Neural progenitor cell (in vitro differentiated cells): ENCODE results near the gene SEPHS1. TPM values are rescaled to one million over a fixed set of nuclear protein-coding genes. Genes with fewer than 3 reads are reported as not detected.

ENCODE experiments used
- DNase-seq: peaks from one replicate; pipeline ENCODE4 v3.0.0-alpha.2; 2016; ENCODE audit warnings: low spot score
- H2AFZ ChIP-seq: fragments of 200-600 bp; sonication (generic); replicated peaks from 2 replicates; pipeline ENCODE4 v1.6.1; 2016; ENCODE audit warnings: antibody characterized with exemption
- H3F3A ChIP-seq: fragments of 200-600 bp; sonication (generic); 2 replicates; pipeline ENCODE4 v1.6.1; 2016; ENCODE audit warnings: antibody characterized with exemption, low read depth
- H3K27ac ChIP-seq: fragments of 200-600 bp; sonication (generic); 2 replicates; pipeline ENCODE4 v1.5.1; 2016; ENCODE audit warnings: mild to moderate bottlenecking
- H3K27me3 ChIP-seq: fragments of 200-600 bp; sonication (generic); 2 replicates; pipeline ENCODE4 v1.6.1; 2016; ENCODE audit warnings: mild to moderate bottlenecking, moderate library complexity
- H3K36me3 ChIP-seq: fragments of 200-600 bp; sonication (generic); 2 replicates; pipeline ENCODE4 v1.5.1; 2016
- H3K4me1 ChIP-seq: fragments of 200-600 bp; sonication (generic); 2 replicates; pipeline ENCODE4 v1.6.1; 2016; ENCODE audit warnings: mixed run types
- H3K4me2 ChIP-seq: fragments of 200-600 bp; sonication (generic); 2 replicates; pipeline ENCODE4 v1.6.1; 2016
- H3K4me3 ChIP-seq: fragments of 200-600 bp; sonication (generic); 2 replicates; pipeline ENCODE4 v1.5.1; 2016
- H3K79me2 ChIP-seq: fragments of 200-600 bp; sonication (generic); 2 replicates; pipeline ENCODE4 v1.6.1; 2016; ENCODE audit warnings: low read depth
- H3K9ac ChIP-seq: fragments of 200-600 bp; sonication (generic); 2 replicates; pipeline ENCODE4 v1.6.1; 2016
- H3K9me3 ChIP-seq: fragments of 200-600 bp; sonication (generic); 2 replicates; pipeline ENCODE4 v1.5.1; 2016; ENCODE audit warnings: low read depth
- H4K20me1 ChIP-seq: fragments of 200-600 bp; sonication (generic); 2 replicates; pipeline ENCODE4 v1.6.1; 2016; ENCODE audit warnings: low read depth
- H3K27ac Mint-ChIP-seq: 3 replicates; pipeline ENCODE4 v1.8.0; 2021; ENCODE audit warnings: mixed read lengths
- H3K27me3 Mint-ChIP-seq: 2 replicates; pipeline ENCODE4 v1.8.0; 2022; ENCODE audit warnings: low read depth, mild to moderate bottlenecking, inconsistent platforms, moderate library complexity, mixed read lengths; ENCODE audit not compliant: insufficient read depth
- H3K36me3 Mint-ChIP-seq: 3 replicates; pipeline ENCODE4 v1.8.0; 2021; ENCODE audit warnings: mixed read lengths
- H3K4me1 Mint-ChIP-seq: 3 replicates; pipeline ENCODE4 v1.8.0; 2021; ENCODE audit warnings: mixed read lengths
- H3K4me3 Mint-ChIP-seq: 3 replicates; pipeline ENCODE4 v1.8.0; 2021; ENCODE audit warnings: mild to moderate bottlenecking, moderate library complexity, mixed read lengths
- H3K9me3 Mint-ChIP-seq: 3 replicates; pipeline ENCODE4 v1.8.0; 2020; ENCODE audit warnings: mixed read lengths
- CTCF ChIP-seq: fragments of 200-600 bp; sonication (generic); IDR thresholded peaks from 2 replicates; pipeline ENCODE4 v1.5.1; 2017; ENCODE audit warnings: antibody characterized with exemption, mild to moderate bottlenecking
- EZH2 ChIP-seq: fragments of 200-600 bp; sonication (generic); IDR thresholded peaks from 2 replicates; pipeline ENCODE4 v1.6.1; 2017; ENCODE audit warnings: antibody characterized with exemption, mild to moderate bottlenecking, moderate library complexity
- EZH2phosphoT487 ChIP-seq: fragments of 200-600 bp; sonication (generic); IDR thresholded peaks from 2 replicates; pipeline ENCODE4 v1.6.1; 2017; ENCODE audit warnings: antibody characterized with exemption
- total RNA-seq: library from RNA; depleted of rRNA; stranded (reverse); fragments of >200 nt; gene quantifications from 2 replicates; pipeline ENCODE4 v1.2.3, GENCODE V29; 2015; ENCODE audit warnings: low replicate concordance

The SEPHS1 gene
- total RNA-seq, 1 donor from 2014 or later: 94.9 TPM

GRCh38 chr10:13322615-13323148 lies 25.4 kb downstream of the SEPHS1 start:
- Histone ChIP-seq H3K9me3 (no peaks in the 10 kb centered on the region), H3K27ac (no peak overlapping the region), H3K9ac (no peak overlapping the region), H3K4me2 (no peak overlapping the region), H3K27me3 (no peaks in the 10 kb centered on the region), H2AFZ (no peak overlapping the region), H3K79me2 (no peaks in the 10 kb centered on the region), H3F3A (no peaks in the 10 kb centered on the region), H4K20me1 (no peaks in the 10 kb centered on the region), H3K4me1 (no peaks in the 10 kb centered on the region), H3K4me3 (no peak overlapping the region), H3K36me3 (peaks cover 9% of the 10 kb centered on the region)
- TF ChIP-seq EZH2phosphoT487 (no peak), CTCF (no peak), EZH2 (no peak)
- Mint-ChIP-seq H3K4me3 (no peak overlapping the region), H3K9me3 (no peaks in the 10 kb centered on the region), H3K4me1 (no peaks in the 10 kb centered on the region), H3K27ac (no peak overlapping the region), H3K27me3 (no peaks in the 10 kb centered on the region), H3K36me3 (peaks cover 37% of the 10 kb centered on the region)
- DNase-seq: no peak

DNA sequence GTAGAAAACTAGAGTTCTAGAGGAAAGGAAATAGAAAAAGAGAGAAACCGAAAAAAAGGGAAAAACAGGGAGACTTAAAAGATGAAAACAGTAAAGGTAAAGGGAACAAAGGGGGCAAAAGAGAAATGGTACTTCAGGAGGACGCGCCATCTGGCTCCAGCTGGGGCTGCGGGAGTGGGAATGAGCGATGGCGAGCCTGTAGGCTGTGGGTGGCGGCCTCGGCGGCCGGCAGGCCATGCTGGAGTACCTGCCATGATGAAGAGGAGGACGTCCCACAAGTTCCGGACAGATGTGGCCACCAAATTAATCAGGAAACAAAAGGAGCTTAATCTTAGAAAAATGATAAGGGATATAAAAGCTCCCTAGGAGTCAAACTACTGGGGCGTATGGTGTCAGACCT lies 26.5 kb downstream of the SEPHS1 start:
- Mint-ChIP-seq H3K4me1 (no peaks in the 10 kb centered on the region), H3K36me3 (peaks cover 32% of the 10 kb centered on the region), H3K9me3 (no peaks in the 10 kb centered on the region), H3K4me3 (no peak overlapping the region), H3K27ac (peak overlapping the region; percentile 4), H3K27me3 (no peaks in the 10 kb centered on the region)
- Histone ChIP-seq H3K27ac (no peak overlapping the region), H3K79me2 (no peaks in the 10 kb centered on the region), H3F3A (no peaks in the 10 kb centered on the region), H3K4me1 (no peaks in the 10 kb centered on the region), H3K9me3 (no peaks in the 10 kb centered on the region), H3K4me3 (no peak overlapping the region), H3K4me2 (no peak overlapping the region), H2AFZ (no peak overlapping the region), H3K27me3 (no peaks in the 10 kb centered on the region), H3K36me3 (peaks cover 9% of the 10 kb centered on the region), H4K20me1 (no peaks in the 10 kb centered on the region), H3K9ac (no peak overlapping the region)
- TF ChIP-seq CTCF: no peak
- no peak for TF ChIP-seq EZH2
- no peak for TF ChIP-seq EZH2phosphoT487
- no peak for DNase-seq

DNA sequence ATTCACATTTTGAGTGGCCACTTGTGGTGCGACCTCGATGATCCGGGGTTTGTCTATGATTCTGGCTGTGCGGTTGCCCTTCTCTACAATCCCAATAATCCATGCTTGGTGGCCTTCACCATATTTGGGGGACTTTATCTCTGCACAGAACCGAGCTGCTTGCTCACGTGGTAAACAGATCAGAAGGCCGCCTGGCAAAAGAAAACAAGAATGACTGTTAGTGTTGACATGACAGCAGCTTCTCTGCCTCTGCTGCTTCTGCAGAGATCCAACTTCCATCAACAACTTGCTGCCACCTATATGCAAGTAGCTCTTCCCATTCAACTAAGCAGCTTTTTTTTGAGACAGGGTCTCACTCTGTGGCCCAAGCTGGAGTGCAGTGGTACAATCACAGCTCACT lies 28.9 kb downstream of the SEPHS1 start:
- DNase-seq: no peak
- Mint-ChIP-seq H3K36me3 (peaks cover 17% of the 10 kb centered on the region), H3K27ac (no peak overlapping the region), H3K4me1 (no peaks in the 10 kb centered on the region), H3K9me3 (no peaks in the 10 kb centered on the region), H3K27me3 (no peaks in the 10 kb centered on the region), H3K4me3 (no peak overlapping the region)
- Histone ChIP-seq H3K27me3 (no peaks in the 10 kb centered on the region), H2AFZ (no peak overlapping the region), H3K27ac (no peak overlapping the region), H3K4me1 (no peaks in the 10 kb centered on the region), H3F3A (no peaks in the 10 kb centered on the region), H3K36me3 (peaks cover 4% of the 10 kb centered on the region), H3K4me2 (no peak overlapping the region), H4K20me1 (no peaks in the 10 kb centered on the region), H3K9me3 (no peaks in the 10 kb centered on the region), H3K9ac (no peak overlapping the region), H3K79me2 (no peaks in the 10 kb centered on the region), H3K4me3 (no peak overlapping the region)
- TF ChIP-seq EZH2 (no peak), CTCF (no peak), EZH2phosphoT487 (no peak)
